T follicular helper cell (primary cell): ENCODE results near the gene DYRK1A.

Source experiments
- DNase-seq: peaks from one replicate; pipeline ENCODE4 v3.0.0-alpha.2; 2020; ENCODE audit warnings: low read depth

The DYRK1A gene

GRCh38 chr21:37419228-37419906 lies 52.8 kb downstream of the DYRK1A start:
- no peak for DNase-seq

GRCh38 chr21:37421306-37421705 lies 54.7 kb downstream of the DYRK1A start:
- DNase-seq, result no peak

DNA sequence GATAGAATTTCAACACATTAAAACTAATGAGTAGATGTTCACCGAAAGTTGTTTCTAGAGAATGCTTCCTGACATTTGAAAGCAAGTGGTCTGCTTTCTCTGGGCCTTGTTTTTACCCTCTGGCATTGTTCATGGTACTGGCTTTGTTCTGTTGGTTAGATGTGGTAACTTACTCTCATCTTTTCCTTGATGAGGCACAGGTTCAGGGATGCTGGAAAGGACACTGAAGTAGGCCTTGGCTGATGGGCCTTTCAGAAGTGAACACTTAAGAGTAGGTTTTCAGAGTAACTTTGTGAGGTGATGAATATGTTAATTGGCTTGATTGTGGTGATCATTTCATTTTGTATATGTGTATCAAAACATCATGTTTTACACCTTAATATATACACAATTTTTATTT lies 55.8 kb downstream of the DYRK1A start:
- no peak for DNase-seq

- no peak for DNase-seq
Observed at GRCh38 chr21:37423103-37423502, 56.5 kb downstream of the DYRK1A start.

DNA sequence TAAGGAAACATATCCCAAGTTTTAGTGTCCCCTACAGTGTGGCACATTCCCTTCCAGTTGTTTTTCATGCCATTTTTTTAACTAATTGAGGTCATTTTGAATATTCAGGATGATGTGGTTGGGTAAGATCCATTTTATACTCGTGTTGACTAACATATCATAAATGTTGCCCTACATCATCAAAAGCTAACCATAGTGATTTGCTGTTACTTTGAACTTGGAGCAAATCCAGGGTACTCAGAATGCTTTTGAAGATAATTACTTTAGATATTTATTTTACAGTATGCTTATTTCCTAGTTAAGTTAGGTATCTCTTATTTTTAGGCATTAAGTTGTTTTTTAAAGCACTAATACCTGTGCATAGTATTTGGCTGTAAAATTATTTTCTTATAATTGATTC lies 57.8 kb downstream of the DYRK1A start:
- no peak for DNase-seq

GRCh38 chr21:37425001-37425400 lies 58.4 kb downstream of the DYRK1A start:
- no peak for DNase-seq

GRCh38 chr21:37425684-37426083 lies 59.1 kb downstream of the DYRK1A start:
- no peak for DNase-seq

DNA sequence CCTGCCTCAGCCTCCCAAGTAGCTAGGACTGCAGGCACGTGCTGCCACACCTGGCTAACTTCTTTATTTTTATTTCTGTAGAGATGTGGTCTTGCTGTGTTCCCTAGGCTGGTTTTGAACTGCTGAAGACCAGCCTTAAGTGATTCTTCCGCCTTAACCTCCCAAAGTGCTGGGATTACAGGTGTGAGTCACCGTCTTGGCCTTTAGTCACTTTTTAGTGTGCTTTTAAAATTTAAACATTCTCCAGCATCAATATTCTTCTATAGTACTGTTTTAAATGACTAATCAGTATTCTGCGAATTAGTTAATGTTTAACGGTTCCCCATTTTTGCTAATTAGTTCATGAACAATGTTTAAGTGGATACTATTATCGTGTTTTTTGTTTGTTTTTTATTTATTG lies 60.6 kb downstream of the DYRK1A start:
- no peak for DNase-seq

DNA sequence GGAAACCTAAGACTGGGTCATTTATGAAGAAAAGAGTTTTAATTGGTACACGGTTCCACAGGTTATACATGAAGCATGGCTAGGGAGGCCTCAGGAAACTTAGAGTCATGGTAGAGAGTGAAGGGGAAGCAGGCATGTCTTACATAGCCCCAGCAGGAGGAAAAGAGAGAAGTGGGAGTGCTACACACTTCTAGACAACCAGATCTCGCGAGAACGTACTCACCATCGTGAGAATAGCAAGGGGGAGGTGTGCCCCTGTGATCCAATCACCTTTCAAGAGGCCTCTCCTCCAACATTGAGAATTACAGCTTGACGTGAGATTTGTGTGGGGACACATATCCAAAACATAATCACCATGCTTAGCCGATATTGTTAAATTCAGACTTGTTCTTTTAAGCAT lies 62.8 kb downstream of the DYRK1A start:
- DNase-seq, result no peak

GRCh38 chr21:37430184-37430821 lies 63.7 kb downstream of the DYRK1A start:
- no peak for DNase-seq

DNA sequence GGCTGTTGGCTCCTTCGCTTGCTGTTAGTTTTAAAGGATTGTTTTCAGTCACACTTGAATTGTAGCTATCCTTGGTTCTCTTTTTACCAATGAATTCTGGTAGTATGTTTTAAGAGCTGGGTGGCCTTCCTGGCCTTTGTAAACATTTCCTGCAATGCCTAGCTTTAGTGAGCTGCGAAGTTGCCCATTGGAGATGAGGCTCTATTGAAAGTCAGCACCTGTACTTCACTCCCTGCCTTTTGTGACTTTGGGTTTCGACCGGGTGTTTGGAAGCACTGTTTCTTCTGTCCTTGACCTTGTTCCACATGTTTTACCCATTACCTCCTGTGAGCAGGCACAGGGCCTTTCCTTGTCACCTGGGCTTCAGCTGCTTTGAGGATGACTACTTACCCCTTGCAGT lies 64.7 kb downstream of the DYRK1A start:
- DNase-seq, result no peak

- no peak for DNase-seq
Observed at GRCh38 chr21:37432710-37433455, 66.3 kb downstream of the DYRK1A start.

GRCh38 chr21:37433456-37433840 lies 66.9 kb downstream of the DYRK1A start:
- no peak for DNase-seq

DNA sequence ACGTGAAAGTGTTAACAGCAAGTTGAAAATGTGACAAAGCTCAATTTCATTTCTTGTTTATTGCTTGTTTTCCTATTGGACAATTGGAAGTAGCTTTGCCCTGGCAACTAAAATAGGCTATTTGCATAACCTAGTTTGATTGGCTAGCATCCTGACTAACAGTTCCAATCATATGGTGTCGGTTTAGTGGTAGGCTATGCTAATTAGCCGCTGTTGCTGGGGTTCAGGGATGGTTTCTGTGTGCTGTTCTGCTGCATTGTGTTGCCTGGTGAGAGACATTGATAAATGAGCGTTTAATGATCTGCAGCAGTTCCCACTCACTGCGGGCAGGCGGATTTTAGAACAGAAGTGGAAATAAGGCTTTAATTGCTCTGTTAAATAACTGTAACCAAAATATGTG lies 68.5 kb downstream of the DYRK1A start:
- peak; percentile 10 for DNase-seq

DNA sequence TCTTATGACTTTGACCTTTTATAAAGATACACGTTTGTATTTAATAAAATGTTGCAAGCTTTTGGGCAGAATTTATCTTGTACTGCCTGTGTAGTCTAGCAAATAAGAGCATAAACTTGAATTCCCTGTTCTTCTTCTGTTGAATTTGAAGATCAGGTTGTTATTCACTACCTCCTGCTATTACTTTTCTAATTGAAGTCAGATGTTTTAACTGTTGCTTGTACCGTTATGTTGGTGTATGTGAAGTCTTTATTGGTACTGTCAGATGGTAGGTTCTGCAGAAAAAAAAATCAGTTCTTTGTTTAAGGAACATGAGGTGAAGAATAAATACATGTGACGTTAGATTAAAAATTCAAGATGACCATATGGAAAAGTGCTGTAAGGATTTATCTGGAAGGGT lies 69.1 kb downstream of the DYRK1A start:
- DNase-seq, result no peak

DNA sequence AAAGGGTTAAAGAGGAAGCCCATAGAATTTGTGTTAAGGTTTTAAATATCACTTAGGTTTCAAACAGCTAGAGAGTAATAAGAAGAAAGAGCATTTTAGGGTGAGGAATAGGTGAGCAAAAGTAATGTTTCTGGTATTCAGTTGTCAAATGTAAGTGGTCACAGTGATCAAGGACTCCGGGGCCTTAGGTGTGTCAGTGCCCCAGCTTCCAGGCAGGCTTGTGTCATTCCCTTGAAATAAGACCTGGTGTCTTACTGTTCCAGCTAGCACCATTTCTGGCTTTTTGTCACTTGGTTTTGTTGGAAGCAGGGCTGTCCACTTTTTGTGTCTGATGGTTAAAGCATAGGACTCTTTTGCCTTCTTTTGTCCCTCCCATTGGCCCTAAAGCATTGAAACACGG lies 69.6 kb downstream of the DYRK1A start:
- no peak for DNase-seq

DNA sequence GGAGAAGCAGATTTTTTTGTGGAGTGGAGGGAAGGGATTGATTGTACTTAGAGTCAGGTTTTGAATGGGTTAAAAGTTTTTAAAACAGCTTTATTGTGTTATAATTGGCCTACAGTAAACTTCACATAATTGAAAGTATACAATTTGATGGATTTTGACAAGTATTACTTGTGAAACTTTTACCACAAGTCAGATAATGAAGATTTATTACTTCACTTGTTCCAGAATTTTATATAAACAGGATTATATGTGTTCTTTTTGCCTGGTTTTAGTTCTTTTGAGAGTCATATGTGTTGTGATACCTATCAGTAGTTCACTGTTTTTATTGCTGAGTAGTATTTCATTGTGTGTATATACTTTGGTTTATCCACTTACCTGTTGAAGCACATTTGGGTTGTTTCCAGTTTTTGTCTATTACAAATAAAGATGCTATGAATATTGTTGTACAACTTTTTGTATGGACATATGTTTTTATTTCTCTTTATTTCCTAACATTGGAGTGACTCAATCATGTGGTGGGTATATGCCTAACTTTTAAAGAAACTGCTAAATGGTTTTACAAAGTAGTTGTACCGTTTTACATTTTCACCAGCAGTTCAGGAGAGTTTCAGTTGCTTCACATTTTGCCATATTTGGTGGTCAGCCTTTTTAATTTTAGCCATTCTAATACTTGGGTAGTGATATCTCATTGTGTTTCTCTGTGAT lies 71.0 kb downstream of the DYRK1A start:
- no peak for DNase-seq

DNA sequence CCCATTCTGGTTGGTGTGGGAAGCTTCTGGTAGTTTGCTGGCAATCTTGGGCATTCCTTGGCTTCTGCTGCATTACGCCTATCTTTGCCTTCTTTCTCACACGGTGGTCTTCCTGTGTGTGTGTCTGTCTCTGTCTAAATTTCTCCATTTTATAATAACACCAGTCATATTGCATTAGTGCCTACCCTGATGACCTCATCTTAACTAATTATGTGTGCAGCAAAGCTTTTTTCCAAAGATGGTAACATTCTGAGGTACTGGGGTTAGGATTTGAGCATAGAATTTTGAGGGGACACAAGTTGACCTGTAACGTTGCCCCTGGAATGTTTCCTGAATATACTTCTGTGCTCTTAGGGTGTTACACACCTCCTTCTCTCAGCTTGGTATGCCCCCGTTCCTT lies 77.1 kb downstream of the DYRK1A start:
- DNase-seq, result no peak

DNA sequence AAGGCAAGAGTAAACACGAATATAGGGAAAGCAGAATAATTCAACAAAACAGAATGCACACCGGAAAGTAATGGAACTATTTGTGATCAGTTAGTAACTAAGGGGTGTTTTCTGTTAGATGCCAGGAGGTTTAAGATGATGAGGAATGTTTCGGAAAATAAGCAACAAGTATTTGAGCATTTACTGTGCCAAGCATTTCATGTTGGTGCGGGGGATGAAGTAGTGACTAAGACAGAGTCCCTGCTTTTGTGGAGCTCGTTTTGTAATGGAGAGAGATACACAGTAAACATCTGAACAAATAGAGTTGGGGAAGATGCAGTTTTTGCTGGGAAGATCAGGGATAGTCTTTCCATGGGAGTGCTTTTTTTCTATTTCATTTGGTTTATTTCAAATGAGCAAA lies 78.7 kb downstream of the DYRK1A start:
- DNase-seq, result no peak

DNA sequence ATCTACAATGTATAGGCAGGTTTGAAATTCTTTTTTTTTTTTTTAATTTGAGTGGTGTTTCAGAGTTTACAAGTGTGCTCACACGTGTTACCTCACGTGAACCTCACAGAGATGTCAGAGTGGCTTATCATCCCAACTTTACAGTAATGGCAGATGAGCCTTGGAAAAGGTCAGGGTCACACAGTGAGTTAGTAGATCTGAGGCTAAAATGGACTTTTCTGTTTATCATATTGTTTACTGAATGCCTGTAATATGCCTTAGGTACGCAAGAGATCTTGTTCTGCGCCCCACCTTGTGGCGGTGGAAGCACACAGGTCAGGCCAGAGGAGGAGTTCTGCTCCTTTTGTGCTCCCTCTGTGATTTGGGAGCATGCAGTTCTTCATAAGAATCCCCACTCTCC lies 80.0 kb downstream of the DYRK1A start:
- no peak for DNase-seq

DNA sequence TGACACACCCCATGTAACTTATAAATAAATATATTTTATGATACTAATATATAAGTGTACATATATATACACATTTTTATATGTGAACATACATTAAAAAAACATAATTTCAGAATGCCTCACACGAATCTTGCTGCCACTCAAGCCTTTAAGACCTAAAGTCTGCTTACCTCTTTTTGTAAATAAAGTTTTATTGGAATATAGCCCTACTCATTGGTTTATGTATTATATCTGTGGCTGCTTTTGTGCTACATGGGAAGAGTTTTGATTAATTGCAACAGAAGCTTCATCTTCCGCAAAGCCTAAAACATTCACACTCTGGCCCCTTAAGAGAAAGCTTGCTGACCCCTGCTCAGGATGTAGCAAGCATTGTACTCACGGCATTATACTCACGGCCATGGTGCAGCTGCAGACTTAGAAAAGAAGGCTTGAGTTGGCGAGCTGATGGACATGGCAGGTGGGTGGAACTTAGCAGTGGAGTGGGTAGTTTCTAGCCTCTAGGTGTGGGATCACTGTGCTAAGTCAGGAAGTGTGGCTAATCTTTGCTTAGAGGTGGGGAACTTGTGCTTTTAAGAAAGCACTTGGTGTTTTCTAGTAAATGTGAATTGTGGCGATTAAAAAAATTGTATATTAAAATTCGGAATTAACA lies 80.8 kb downstream of the DYRK1A start:
- no peak for DNase-seq

- DNase-seq, result no peak
Observed at GRCh38 chr21:37449302-37449937, 82.8 kb downstream of the DYRK1A start.
